Measurements from ENCODE around the gene CCDC74A.

The CCDC74A gene

GRCh38 chr2:131572175-131572574, 44.5 kb downstream of the CCDC74A start:
- H2BK5ac ChIP-seq (ENCODE audit: low read depth, low read length, poor library complexity): no peak overlapping the region
- DNase-seq: no peak
- H3K36me3 ChIP-seq (ENCODE audit: control insufficient read depth in 1 of 2, insufficient read depth in 2 of 2, low read length in 2 of 2): no peaks in the 10 kb centered on the region
- H3K4me2 ChIP-seq (ENCODE audit: low read length): no peak overlapping the region
- H3K14ac ChIP-seq (ENCODE audit: low read length): no peak overlapping the region
- H3K9ac ChIP-seq (ENCODE audit: low read length): no peak overlapping the region
- H3K4me1 ChIP-seq (ENCODE audit: control insufficient read depth in 1 of 2, insufficient read depth in 2 of 2, low read length in 2 of 2): no peaks in the 10 kb centered on the region
- no peaks in the 10 kb centered on the region for H3K9me3 ChIP-seq (ENCODE audit: insufficient read depth, low read depth, low read length)
- no peaks in the 10 kb centered on the region for H3K27me3 ChIP-seq (ENCODE audit: insufficient read depth, low read length)
- H2BK12ac ChIP-seq (ENCODE audit: low read length): no peak overlapping the region
- H3K79me1 ChIP-seq (ENCODE audit: low read length): no peaks in the 10 kb centered on the region
- no peaks in the 10 kb centered on the region for H3K79me2 ChIP-seq (ENCODE audit: control insufficient read depth, insufficient read depth, low read length, poor library complexity)
- no peak overlapping the region for H3K4ac ChIP-seq (ENCODE audit: low read depth, low read length)
- no peak overlapping the region for H2AK5ac ChIP-seq (ENCODE audit: low read length)
- H3K23ac ChIP-seq (ENCODE audit: low read length): no peak overlapping the region
- H2AFZ ChIP-seq (ENCODE audit: insufficient read depth, low read length, poor library complexity): no peak overlapping the region
- no peak overlapping the region for H4K8ac ChIP-seq (ENCODE audit: low read depth, low read length)
- no peak overlapping the region for H3K27ac ChIP-seq (ENCODE audit: low read depth, low read length)
- H3K4me3 ChIP-seq (ENCODE audit: low read depth, low read length): no peak overlapping the region
- no peak overlapping the region for H2BK120ac ChIP-seq (ENCODE audit: insufficient read depth, low read length, poor library complexity)
- no peak overlapping the region for H4K91ac ChIP-seq (ENCODE audit: low read depth, low read length)
- no peak overlapping the region for H3K18ac ChIP-seq (ENCODE audit: low read length)
- WGBS (ENCODE audit: extremely low coverage, insufficient coverage, insufficient read length): no CpG with 5 or more reads among the region's 1 CpG
- no peak overlapping the region for H4K12ac ChIP-seq (ENCODE audit: low read depth, low read length)

GRCh38 chr2:131577812-131578211, 50.1 kb downstream of the CCDC74A start:
- no peak for DNase-seq
- Histone ChIP-seq H3K4me3 (ENCODE audit: low read depth, low read length) (no peak overlapping the region), H2AFZ (ENCODE audit: insufficient read depth, low read length, poor library complexity) (no peak overlapping the region), H3K79me2 (ENCODE audit: control insufficient read depth, insufficient read depth, low read length, poor library complexity) (no peaks in the 10 kb centered on the region), H4K8ac (ENCODE audit: low read depth, low read length) (no peak overlapping the region), H3K18ac (ENCODE audit: low read length) (no peak overlapping the region), H3K36me3 (ENCODE audit: control insufficient read depth in 1 of 2, insufficient read depth in 2 of 2, low read length in 2 of 2) (no peaks in the 10 kb centered on the region), H2BK120ac (ENCODE audit: insufficient read depth, low read length, poor library complexity) (no peak overlapping the region), H4K91ac (ENCODE audit: low read depth, low read length) (no peak overlapping the region), H3K79me1 (ENCODE audit: low read length) (no peaks in the 10 kb centered on the region), H4K12ac (ENCODE audit: low read depth, low read length) (no peak overlapping the region), H3K14ac (ENCODE audit: low read length) (no peak overlapping the region), H3K9me3 (ENCODE audit: insufficient read depth, low read depth, low read length) (no peaks in the 10 kb centered on the region), H2AK5ac (ENCODE audit: low read length) (no peak overlapping the region), H3K23ac (ENCODE audit: low read length) (no peak overlapping the region), H3K27ac (ENCODE audit: low read depth, low read length) (no peak overlapping the region), H3K4me1 (ENCODE audit: control insufficient read depth in 1 of 2, insufficient read depth in 2 of 2, low read length in 2 of 2) (no peaks in the 10 kb centered on the region), H3K9ac (ENCODE audit: low read length) (no peak overlapping the region), H3K4me2 (ENCODE audit: low read length) (no peak overlapping the region), H3K27me3 (ENCODE audit: insufficient read depth, low read length) (no peaks in the 10 kb centered on the region), H2BK12ac (ENCODE audit: low read length) (no peak overlapping the region), H2BK5ac (ENCODE audit: low read depth, low read length, poor library complexity) (no peak overlapping the region), H3K4ac (ENCODE audit: low read depth, low read length) (no peak overlapping the region)
- no CpG with 5 or more reads among the region's 4 CpGs for WGBS (ENCODE audit: extremely low coverage, insufficient coverage, insufficient read length)

GRCh38 chr2:131580187-131580586, 52.5 kb downstream of the CCDC74A start:
- H2BK5ac ChIP-seq (ENCODE audit: low read depth, low read length, poor library complexity): no peak overlapping the region
- no peaks in the 10 kb centered on the region for H3K36me3 ChIP-seq (ENCODE audit: control insufficient read depth in 1 of 2, insufficient read depth in 2 of 2, low read length in 2 of 2)
- H4K91ac ChIP-seq (ENCODE audit: low read depth, low read length): no peak overlapping the region
- no peak overlapping the region for H3K4me2 ChIP-seq (ENCODE audit: low read length)
- H3K4me1 ChIP-seq (ENCODE audit: control insufficient read depth in 1 of 2, insufficient read depth in 2 of 2, low read length in 2 of 2): no peaks in the 10 kb centered on the region
- H4K12ac ChIP-seq (ENCODE audit: low read depth, low read length): no peak overlapping the region
- no peak overlapping the region for H4K8ac ChIP-seq (ENCODE audit: low read depth, low read length)
- no peak overlapping the region for H3K23ac ChIP-seq (ENCODE audit: low read length)
- no peak overlapping the region for H3K4me3 ChIP-seq (ENCODE audit: low read depth, low read length)
- H2BK12ac ChIP-seq (ENCODE audit: low read length): no peak overlapping the region
- H2AFZ ChIP-seq (ENCODE audit: insufficient read depth, low read length, poor library complexity): no peak overlapping the region
- no peak overlapping the region for H3K18ac ChIP-seq (ENCODE audit: low read length)
- WGBS (ENCODE audit: extremely low coverage, insufficient coverage, insufficient read length): no CpG with 5 or more reads among the region's 7 CpGs
- no peaks in the 10 kb centered on the region for H3K9me3 ChIP-seq (ENCODE audit: insufficient read depth, low read depth, low read length)
- H3K9ac ChIP-seq (ENCODE audit: low read length): no peak overlapping the region
- no peaks in the 10 kb centered on the region for H3K79me2 ChIP-seq (ENCODE audit: control insufficient read depth, insufficient read depth, low read length, poor library complexity)
- H3K4ac ChIP-seq (ENCODE audit: low read depth, low read length): no peak overlapping the region
- DNase-seq: no peak
- H3K27me3 ChIP-seq (ENCODE audit: insufficient read depth, low read length): no peaks in the 10 kb centered on the region
- no peaks in the 10 kb centered on the region for H3K79me1 ChIP-seq (ENCODE audit: low read length)
- no peak overlapping the region for H3K14ac ChIP-seq (ENCODE audit: low read length)
- H2AK5ac ChIP-seq (ENCODE audit: low read length): no peak overlapping the region
- H2BK120ac ChIP-seq (ENCODE audit: insufficient read depth, low read length, poor library complexity): no peak overlapping the region
- H3K27ac ChIP-seq (ENCODE audit: low read depth, low read length): no peak overlapping the region
